ENCODE data around the gene RIN1. TPM values are rescaled to one million over a fixed set of nuclear protein-coding genes. Genes with fewer than 3 reads are reported as not detected.

RIN1 gene
- total and polyA plus RNA-seq, 9 of the 15 experiments (the other 6 are each of a cell fraction or from before 2014, with no cell fraction given): 0.01 to 1.2 (median 0.45) TPM; not detected in 1

DNA sequence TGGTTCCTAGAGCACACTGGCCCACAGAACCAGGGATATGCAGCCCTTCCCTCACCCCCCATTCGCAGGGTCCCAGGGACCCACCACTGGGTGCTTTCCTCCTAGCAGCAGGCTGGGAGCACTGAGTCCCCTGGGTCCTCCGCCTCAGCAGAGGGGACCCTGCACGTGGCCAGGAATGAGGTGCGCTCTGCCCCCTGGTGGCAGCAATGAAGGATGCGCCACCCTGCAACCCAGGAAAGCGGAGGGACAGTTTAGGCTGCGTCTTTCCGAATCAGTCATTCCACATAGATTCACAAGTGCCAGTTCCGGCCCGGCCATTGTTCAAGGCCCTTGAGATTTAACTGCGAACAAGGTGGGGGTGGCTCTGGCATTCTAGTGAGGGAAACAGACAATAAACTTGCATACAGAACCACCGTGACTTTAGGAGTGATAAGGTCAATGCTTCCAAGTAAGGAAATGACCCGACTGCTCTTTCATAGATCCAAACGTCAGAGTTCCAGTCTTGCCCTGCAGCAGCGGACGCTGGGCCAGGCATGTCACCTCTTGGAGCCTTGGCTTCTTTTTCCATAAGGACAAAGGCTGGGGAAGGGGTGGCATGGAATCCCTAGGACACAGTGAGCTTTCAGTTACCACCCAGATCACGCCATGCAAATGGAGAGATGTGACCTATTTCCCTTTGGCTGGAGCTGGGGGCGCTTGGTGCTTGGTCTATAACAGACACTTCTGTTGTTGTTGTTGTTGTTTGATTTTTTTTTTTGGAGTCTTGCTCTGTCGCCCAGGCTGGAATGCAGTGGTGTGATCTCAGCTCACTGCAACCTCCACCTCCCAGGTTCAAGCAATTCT, 7.7 kb downstream of the RIN1 start (continued):
- TF ChIP-seq, protein P1, sequence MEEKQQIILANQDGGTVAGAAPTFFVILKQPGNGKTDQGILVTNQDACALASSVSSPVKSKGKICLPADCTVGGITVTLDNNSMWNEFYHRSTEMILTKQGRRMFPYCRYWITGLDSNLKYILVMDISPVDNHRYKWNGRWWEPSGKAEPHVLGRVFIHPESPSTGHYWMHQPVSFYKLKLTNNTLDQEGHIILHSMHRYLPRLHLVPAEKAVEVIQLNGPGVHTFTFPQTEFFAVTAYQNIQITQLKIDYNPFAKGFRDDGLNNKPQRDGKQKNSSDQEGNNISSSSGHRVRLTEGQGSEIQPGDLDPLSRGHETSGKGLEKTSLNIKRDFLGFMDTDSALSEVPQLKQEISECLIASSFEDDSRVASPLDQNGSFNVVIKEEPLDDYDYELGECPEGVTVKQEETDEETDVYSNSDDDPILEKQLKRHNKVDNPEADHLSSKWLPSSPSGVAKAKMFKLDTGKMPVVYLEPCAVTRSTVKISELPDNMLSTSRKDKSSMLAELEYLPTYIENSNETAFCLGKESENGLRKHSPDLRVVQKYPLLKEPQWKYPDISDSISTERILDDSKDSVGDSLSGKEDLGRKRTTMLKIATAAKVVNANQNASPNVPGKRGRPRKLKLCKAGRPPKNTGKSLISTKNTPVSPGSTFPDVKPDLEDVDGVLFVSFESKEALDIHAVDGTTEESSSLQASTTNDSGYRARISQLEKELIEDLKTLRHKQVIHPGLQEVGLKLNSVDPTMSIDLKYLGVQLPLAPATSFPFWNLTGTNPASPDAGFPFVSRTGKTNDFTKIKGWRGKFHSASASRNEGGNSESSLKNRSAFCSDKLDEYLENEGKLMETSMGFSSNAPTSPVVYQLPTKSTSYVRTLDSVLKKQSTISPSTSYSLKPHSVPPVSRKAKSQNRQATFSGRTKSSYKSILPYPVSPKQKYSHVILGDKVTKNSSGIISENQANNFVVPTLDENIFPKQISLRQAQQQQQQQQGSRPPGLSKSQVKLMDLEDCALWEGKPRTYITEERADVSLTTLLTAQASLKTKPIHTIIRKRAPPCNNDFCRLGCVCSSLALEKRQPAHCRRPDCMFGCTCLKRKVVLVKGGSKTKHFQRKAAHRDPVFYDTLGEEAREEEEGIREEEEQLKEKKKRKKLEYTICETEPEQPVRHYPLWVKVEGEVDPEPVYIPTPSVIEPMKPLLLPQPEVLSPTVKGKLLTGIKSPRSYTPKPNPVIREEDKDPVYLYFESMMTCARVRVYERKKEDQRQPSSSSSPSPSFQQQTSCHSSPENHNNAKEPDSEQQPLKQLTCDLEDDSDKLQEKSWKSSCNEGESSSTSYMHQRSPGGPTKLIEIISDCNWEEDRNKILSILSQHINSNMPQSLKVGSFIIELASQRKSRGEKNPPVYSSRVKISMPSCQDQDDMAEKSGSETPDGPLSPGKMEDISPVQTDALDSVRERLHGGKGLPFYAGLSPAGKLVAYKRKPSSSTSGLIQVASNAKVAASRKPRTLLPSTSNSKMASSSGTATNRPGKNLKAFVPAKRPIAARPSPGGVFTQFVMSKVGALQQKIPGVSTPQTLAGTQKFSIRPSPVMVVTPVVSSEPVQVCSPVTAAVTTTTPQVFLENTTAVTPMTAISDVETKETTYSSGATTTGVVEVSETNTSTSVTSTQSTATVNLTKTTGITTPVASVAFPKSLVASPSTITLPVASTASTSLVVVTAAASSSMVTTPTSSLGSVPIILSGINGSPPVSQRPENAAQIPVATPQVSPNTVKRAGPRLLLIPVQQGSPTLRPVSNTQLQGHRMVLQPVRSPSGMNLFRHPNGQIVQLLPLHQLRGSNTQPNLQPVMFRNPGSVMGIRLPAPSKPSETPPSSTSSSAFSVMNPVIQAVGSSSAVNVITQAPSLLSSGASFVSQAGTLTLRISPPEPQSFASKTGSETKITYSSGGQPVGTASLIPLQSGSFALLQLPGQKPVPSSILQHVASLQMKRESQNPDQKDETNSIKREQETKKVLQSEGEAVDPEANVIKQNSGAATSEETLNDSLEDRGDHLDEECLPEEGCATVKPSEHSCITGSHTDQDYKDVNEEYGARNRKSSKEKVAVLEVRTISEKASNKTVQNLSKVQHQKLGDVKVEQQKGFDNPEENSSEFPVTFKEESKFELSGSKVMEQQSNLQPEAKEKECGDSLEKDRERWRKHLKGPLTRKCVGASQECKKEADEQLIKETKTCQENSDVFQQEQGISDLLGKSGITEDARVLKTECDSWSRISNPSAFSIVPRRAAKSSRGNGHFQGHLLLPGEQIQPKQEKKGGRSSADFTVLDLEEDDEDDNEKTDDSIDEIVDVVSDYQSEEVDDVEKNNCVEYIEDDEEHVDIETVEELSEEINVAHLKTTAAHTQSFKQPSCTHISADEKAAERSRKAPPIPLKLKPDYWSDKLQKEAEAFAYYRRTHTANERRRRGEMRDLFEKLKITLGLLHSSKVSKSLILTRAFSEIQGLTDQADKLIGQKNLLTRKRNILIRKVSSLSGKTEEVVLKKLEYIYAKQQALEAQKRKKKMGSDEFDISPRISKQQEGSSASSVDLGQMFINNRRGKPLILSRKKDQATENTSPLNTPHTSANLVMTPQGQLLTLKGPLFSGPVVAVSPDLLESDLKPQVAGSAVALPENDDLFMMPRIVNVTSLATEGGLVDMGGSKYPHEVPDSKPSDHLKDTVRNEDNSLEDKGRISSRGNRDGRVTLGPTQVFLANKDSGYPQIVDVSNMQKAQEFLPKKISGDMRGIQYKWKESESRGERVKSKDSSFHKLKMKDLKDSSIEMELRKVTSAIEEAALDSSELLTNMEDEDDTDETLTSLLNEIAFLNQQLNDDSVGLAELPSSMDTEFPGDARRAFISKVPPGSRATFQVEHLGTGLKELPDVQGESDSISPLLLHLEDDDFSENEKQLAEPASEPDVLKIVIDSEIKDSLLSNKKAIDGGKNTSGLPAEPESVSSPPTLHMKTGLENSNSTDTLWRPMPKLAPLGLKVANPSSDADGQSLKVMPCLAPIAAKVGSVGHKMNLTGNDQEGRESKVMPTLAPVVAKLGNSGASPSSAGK (IDR thresholded peaks at IDR 0.05): peak; percentile 93
- TF ChIP-seq OTX1 (CRISPR knock-in tag; IDR thresholded peaks at IDR 0.05) (no peak), ATF7 (IDR thresholded peaks at IDR 0.05) (peak; percentile 57; the same call in 1 of the 2 replicates), KLF16 (IDR thresholded peaks at IDR 0.05) (peak; percentile 49; the same call in 1 of the 2 replicates), MEF2A (IDR thresholded peaks at IDR 0.05; ENCODE audit: control insufficient read depth, low read depth, low read length) (no peak), SOX6 (IDR thresholded peaks at IDR 0.05) (peak; percentile 51; the same call in 1 of the 2 replicates), KLF1 (tag; IDR thresholded peaks at IDR 0.05) (no peak), FOSL1 (tag; conservative IDR thresholded peaks at IDR 0.05) (0 out of 2 replicates have a peak, but pooled peaks have one; percentile 5)
- TF ChIP-seq, protein P2, sequence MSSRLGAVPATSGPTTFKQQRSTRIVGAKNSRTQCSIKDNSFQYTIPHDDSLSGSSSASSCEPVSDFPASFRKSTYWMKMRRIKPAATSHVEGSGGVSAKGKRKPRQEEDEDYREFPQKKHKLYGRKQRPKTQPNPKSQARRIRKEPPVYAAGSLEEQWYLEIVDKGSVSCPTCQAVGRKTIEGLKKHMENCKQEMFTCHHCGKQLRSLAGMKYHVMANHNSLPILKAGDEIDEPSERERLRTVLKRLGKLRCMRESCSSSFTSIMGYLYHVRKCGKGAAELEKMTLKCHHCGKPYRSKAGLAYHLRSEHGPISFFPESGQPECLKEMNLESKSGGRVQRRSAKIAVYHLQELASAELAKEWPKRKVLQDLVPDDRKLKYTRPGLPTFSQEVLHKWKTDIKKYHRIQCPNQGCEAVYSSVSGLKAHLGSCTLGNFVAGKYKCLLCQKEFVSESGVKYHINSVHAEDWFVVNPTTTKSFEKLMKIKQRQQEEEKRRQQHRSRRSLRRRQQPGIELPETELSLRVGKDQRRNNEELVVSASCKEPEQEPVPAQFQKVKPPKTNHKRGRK (tag; IDR thresholded peaks at IDR 0.05): no peak
- TF ChIP-seq, protein P3, sequence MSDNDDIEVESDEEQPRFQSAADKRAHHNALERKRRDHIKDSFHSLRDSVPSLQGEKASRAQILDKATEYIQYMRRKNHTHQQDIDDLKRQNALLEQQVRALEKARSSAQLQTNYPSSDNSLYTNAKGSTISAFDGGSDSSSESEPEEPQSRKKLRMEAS (CRISPR knock-in tag; IDR thresholded peaks at IDR 0.05): peak; percentile 99
- TF ChIP-seq, protein P4, sequence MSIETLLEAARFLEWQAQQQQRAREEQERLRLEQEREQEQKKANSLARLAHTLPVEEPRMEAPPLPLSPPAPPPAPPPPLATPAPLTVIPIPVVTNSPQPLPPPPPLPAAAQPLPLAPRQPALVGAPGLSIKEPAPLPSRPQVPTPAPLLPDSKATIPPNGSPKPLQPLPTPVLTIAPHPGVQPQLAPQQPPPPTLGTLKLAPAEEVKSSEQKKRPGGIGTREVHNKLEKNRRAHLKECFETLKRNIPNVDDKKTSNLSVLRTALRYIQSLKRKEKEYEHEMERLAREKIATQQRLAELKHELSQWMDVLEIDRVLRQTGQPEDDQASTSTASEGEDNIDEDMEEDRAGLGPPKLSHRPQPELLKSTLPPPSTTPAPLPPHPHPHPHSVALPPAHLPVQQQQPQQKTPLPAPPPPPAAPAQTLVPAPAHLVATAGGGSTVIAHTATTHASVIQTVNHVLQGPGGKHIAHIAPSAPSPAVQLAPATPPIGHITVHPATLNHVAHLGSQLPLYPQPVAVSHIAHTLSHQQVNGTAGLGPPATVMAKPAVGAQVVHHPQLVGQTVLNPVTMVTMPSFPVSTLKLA (conservative IDR thresholded peaks at IDR 0.05): peak; percentile 95 to 96

Data from K562 (cell line).